Measurements from ENCODE around the gene INO80B. TPM values are rescaled to one million over a fixed set of nuclear protein-coding genes. Genes with fewer than 3 reads are reported as not detected.
"Not testable (repeated sequence)": the region's sequence is repeated elsewhere in the genome, so short reads cannot be mapped to it uniquely, and the experiment has no call there.

Gene INO80B
- polyA plus RNA-seq, 10 donors = 15.4 to 24.6 (median 18.0) TPM

GRCh38 chr2:74424139-74424992 is 30.5 kb upstream of the INO80B start:
- DNase-seq = no peak

- DNase-seq = no peak
Measured at GRCh38 chr2:74424995-74425406, 29.9 kb upstream of the INO80B start.

- DNase-seq = no peak
Measured at GRCh38 chr2:74425523-74425922, 29.4 kb upstream of the INO80B start.

GRCh38 chr2:74426181-74426758 is 28.6 kb upstream of the INO80B start:
- DNase-seq = no peak

GRCh38 chr2:74427551-74427950 is 27.3 kb upstream of the INO80B start:
- no peak for DNase-seq

GRCh38 chr2:74428675-74429074 is 26.2 kb upstream of the INO80B start:
- no peak for DNase-seq

GRCh38 chr2:74429487-74430451 is 25.1 kb upstream of the INO80B start:
- DNase-seq = no peak

GRCh38 chr2:74430502-74430901 is 24.4 kb upstream of the INO80B start:
- no peak for DNase-seq

- no peak for DNase-seq
Measured at GRCh38 chr2:74436111-74436805, 18.6 kb upstream of the INO80B start.

- DNase-seq = no peak
Measured at GRCh38 chr2:74436848-74437695, 17.8 kb upstream of the INO80B start.

- DNase-seq = no peak
Measured at GRCh38 chr2:74438248-74438647, 16.6 kb upstream of the INO80B start.

GRCh38 chr2:74439373-74439772 is 15.5 kb upstream of the INO80B start:
- no peak for DNase-seq

GRCh38 chr2:74439803-74440377 is 15.0 kb upstream of the INO80B start:
- peak; percentile 79 to 93 (median 84) for DNase-seq

- peak; percentile 85 to 97 (median 92) for DNase-seq
Measured at GRCh38 chr2:74440378-74441169, 14.3 kb upstream of the INO80B start.

- DNase-seq = no peak
Measured at GRCh38 chr2:74441170-74441689, 13.7 kb upstream of the INO80B start.

GRCh38 chr2:74441690-74442482 is 13.0 kb upstream of the INO80B start, which contains the start of gene RTKN:
TSS of gene RTKN (minus strand) at chr2:74441937. CDS start at chr2:74441816, 121 bp downstream.
- DNase-seq = peak in 1 of 3 donors; percentile 78

- DNase-seq = not testable (repeated sequence)
Measured at GRCh38 chr2:74442483-74443297, 12.2 kb upstream of the INO80B start.
